GM06990 (cell line): Measurements from ENCODE around the gene PDGFC.

Experiments
- DNase-seq: peaks from one replicate; pipeline ENCODE4 v3.0.0-alpha.2; 2011; ENCODE audit not compliant: insufficient read length; ENCODE audit errors: extremely low read depth
- H3K27me3 ChIP-seq: replicated peaks from 2 replicates; pipeline ENCODE4 v1.6.0; 2011; ENCODE audit warnings: low read length; ENCODE audit not compliant: control insufficient read depth, insufficient read depth
- H3K36me3 ChIP-seq: 2 replicates; pipeline ENCODE4 v1.5.1; 2011; ENCODE audit warnings: low read length; ENCODE audit not compliant: control insufficient read depth, insufficient read depth
- H3K4me3 ChIP-seq: replicated peaks from 2 replicates; pipeline ENCODE4 v1.5.1; 2011; ENCODE audit warnings: low read depth, mild to moderate bottlenecking, control low read depth, low read length
- CTCF ChIP-seq: IDR thresholded peaks from 2 replicates; pipeline ENCODE4 v1.5.1; 2011; ENCODE audit warnings: low read length, control low read depth, mild to moderate bottlenecking, inconsistent platforms; ENCODE audit not compliant: insufficient read depth, poor library complexity, severe bottlenecking

The PDGFC gene

DNA sequence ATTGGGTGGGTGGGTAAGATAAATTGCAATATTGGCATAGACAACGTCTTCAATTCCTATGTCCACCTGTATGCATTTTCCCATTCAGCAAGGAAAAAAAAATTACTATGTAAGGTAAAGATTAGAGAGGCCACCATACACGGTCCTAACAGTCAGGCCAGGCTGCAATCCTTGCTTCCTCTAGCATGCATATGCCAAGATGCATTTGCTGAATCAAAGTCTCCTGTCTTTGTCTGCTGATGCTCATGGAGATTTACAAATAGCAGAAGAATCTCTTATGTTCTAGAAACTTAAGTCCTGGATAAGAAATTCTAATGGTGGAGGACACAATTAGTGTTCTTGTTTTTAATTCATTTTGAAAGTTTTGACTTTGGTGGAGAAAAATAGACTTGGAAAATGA lies 206.8 kb downstream of the PDGFC start:
- TF ChIP-seq CTCF = no peak

DNA sequence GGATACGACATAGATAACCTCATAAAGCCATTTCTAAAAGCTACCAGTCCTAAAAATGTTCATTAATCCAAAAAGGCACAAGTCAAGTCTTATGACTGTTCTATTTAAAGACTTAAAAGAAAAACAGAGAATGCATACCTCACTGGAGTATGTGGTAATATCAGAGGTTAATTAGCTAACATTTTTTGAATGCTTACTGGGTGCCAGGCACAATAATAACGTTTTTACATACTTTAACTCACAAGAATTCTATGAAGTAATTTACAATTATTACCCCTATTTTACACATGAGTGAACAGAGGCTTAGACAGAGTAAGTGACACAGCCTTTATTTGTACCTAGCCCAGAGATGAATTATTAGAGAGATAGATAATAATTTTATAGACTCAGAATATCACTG lies 207.5 kb downstream of the PDGFC start:
- Histone ChIP-seq H3K4me3 (no peak overlapping the region), H3K36me3 (no peaks in the 10 kb centered on the region), H3K27me3 (no peaks in the 10 kb centered on the region)
- TF ChIP-seq CTCF = no peak
- no peak for DNase-seq

More for the DNA sequence above, 206.8 kb downstream of the PDGFC start:
- Histone ChIP-seq H3K4me3 (no peak overlapping the region), H3K36me3 (no peaks in the 10 kb centered on the region), H3K27me3 (no peaks in the 10 kb centered on the region)
- DNase-seq = no peak

GRCh38 chr4:156763511-156763910 lies 208.1 kb downstream of the PDGFC start:
- no peak for DNase-seq
- Histone ChIP-seq H3K36me3 (no peaks in the 10 kb centered on the region), H3K4me3 (no peak overlapping the region), H3K27me3 (no peaks in the 10 kb centered on the region)
- TF ChIP-seq CTCF = no peak

GRCh38 chr4:156762851-156763250 lies 208.7 kb downstream of the PDGFC start:
- H3K27me3 ChIP-seq = no peaks in the 10 kb centered on the region
- DNase-seq = no peak
- TF ChIP-seq CTCF = no peak
- H3K36me3 ChIP-seq = no peaks in the 10 kb centered on the region
- no peak overlapping the region for H3K4me3 ChIP-seq

DNA sequence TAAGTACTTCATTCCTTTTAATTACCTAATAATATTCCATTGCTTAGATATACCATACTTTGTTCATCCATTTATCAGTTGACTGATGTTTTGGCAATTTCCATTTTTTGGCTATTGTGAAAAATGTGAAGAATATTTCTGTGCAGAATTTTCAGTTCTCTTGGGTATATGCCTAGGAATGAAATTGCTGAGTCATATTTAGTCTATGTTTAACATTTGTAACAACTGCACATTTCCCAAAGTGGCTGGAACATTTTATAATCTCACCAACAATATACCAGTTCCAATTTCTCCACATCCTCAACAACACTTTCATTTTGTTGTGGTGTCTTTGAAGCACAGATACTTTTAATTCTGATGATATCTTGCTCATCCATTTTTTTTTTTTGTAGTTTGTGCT lies 215.5 kb downstream of the PDGFC start:
- DNase-seq = no peak
- H3K27me3 ChIP-seq = no peaks in the 10 kb centered on the region
- H3K4me3 ChIP-seq = no peak overlapping the region
- no peak for TF ChIP-seq CTCF
- H3K36me3 ChIP-seq = no peaks in the 10 kb centered on the region

- no peak for DNase-seq
- Histone ChIP-seq H3K27me3 (no peaks in the 10 kb centered on the region), H3K4me3 (no peak overlapping the region), H3K36me3 (no peaks in the 10 kb centered on the region)
- TF ChIP-seq CTCF = no peak
These were observed 216.6 kb downstream of the PDGFC start for GRCh38 chr4:156754832-156755570.
